ENCODE data around the gene ACOT4.
A peak's percentile ranks its signal among the peaks of the same experiment; 100 is the strongest.
"Not testable (repeated sequence)": the region's sequence is repeated elsewhere in the genome, so short reads cannot be mapped to it uniquely, and the experiment has no call there.

Gene ACOT4

GRCh38 chr14:73591690-73592449, at the start of gene ACOT4:
ACOT4 (plus strand) TSS chr14:73591873; CDS start chr14:73591960, 87 bp downstream.
- DNase-seq: no peak

DNA sequence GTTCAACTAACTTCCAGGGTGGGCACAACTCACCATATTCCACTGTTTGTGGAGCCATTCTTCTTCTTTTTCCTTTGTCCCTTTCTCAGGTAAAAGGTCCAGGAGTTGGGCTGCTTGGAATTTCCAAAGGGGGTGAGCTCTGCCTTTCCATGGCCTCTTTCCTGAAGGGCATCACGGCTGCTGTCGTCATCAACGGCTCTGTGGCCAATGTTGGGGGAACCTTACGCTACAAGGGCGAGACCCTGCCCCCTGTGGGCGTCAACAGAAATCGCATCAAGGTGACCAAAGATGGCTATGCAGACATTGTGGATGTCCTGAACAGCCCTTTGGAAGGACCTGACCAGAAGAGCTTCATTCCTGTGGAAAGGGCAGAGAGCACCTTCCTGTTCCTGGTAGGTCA, 48.7 kb upstream of the ACOT4 start:
- not testable (repeated sequence) for DNase-seq

GRCh38 chr14:73545353-73545752, 46.3 kb upstream of the ACOT4 start:
- not testable (repeated sequence) for DNase-seq

- DNase-seq: not testable (repeated sequence)
Observed at GRCh38 chr14:73549097-73549496, 42.6 kb upstream of the ACOT4 start.

- DNase-seq: not testable (repeated sequence)
Observed at GRCh38 chr14:73549889-73550524, 41.7 kb upstream of the ACOT4 start.

- no peak for DNase-seq
Observed at GRCh38 chr14:73553845-73554244, 37.8 kb upstream of the ACOT4 start.

DNA sequence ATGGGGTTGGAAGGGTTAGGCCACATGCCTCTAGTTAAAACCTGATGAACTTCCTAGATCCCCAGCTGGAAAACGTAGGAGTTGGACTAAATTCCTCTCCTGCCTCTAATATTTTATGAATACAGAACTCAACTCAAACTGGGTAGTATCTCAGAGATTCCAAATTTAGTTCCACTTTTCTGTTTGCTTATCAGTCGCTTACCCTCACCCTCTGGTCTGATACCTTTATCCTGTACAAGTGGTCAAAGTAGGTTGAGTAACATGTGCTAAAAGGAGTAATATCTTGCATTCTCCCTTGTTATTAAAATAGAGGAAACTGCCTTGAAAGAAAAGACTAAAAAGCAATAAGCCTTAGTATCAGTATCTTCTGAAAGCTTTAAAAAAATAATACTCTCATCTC, 34.5 kb upstream of the ACOT4 start:
- DNase-seq: not testable (repeated sequence)

DNA sequence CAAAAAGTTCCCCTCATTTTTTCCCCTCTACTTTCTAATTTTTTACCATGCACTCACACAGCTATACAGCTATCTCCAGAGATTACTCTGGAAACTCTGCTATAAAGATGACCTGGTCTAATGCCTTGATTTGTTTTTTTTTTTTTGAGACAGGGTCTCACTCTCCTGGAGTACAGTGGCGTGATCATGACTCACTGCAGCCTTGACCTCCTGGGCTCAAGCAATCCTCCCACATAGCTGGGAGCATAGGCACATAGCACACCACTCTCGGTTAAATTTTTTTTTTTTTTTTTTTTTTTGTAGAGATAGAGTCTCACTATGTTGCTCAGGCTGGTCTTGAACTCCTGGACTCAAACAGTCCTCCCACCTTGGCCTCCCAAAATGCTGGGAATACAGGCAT, 33.4 kb upstream of the ACOT4 start:
- DNase-seq: not testable (repeated sequence)

GRCh38 chr14:73562256-73562655, 29.4 kb upstream of the ACOT4 start:
- DNase-seq: not testable (repeated sequence)

DNA sequence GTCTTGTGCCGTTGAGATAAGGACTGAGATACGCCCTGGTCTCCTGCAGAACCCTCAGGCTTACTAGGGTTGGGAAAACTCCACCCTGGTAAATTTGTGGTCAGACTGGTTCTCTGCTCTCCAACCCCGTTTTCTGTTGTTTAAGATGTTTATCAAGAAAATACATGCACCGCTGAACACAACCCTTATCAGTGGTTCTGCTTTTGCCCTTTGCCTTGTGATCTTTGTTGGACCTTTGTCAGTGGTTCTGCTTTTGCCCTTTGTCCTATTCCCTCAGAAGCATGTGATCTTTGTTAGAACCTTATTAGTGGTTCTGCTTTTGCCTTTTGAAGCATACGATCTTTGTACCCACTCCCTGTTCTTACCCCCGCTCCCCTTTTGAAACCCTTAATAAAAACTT, 29.0 kb upstream of the ACOT4 start:
- DNase-seq: not testable (repeated sequence)

GRCh38 chr14:73566431-73566830, 25.2 kb upstream of the ACOT4 start:
- DNase-seq: not testable (repeated sequence)

- DNase-seq: not testable (repeated sequence)
Observed at GRCh38 chr14:73566935-73567334, 24.7 kb upstream of the ACOT4 start.

GRCh38 chr14:73567358-73567757, 24.3 kb upstream of the ACOT4 start:
- DNase-seq: no peak

DNA sequence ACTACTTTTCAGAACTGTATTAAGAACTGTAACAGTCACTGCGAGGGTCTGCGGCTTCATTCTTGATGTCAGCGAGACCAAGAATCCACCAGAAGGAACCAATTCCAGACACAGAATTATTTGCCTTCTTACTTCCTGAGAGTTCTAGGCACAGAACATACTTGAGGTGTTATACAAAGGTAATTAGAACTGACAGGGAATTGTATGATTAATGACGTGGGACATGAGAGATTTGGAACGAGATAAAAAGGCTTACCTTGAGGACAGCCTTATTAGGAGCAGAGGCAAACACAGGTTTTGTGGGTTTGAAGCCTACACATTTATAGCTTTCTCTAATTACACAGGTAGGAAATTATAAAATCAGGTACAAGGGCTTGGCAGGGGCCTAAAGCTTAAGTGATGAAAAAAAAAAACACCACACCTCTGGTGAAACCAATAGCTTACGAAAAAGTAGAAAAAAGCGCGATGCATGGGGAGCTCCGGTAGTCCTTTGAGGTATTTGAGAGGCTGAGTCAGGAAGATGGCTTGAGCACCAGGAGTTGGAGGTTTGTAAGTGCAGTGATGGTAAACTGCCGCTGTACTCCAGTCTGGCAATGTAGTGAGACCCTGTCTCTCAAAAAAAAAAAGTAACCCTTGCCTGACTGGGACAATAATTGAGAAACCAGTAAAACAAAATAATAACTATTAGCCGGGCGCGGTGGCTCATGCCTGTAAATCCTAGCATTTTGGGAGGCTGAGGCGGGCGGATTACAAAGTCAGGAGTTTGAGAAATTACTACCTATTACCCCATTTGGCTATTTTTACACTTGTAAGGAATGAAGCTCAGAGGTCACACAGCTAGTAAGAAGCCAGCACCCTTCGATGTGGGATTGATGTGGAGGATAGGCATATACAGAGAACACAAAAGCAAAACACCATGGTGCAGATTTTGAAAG, 23.5 kb upstream of the ACOT4 start:
- DNase-seq: peak in 1 of 2 experiments; percentile 44

- DNase-seq: not testable (repeated sequence)
Observed at GRCh38 chr14:73568886-73569184, 22.8 kb upstream of the ACOT4 start.

- peak; percentile 80 to 92 for DNase-seq
Observed at GRCh38 chr14:73569185-73569958, 22.3 kb upstream of the ACOT4 start, which contains the start of gene ACOT2. ACOT2 (plus strand) TSS chr14:73569213; CDS start chr14:73569241, 28 bp downstream.

- peak in 1 of 2 experiments; percentile 53 for DNase-seq
Observed at GRCh38 chr14:73570913-73571312, 20.8 kb upstream of the ACOT4 start.

DNA sequence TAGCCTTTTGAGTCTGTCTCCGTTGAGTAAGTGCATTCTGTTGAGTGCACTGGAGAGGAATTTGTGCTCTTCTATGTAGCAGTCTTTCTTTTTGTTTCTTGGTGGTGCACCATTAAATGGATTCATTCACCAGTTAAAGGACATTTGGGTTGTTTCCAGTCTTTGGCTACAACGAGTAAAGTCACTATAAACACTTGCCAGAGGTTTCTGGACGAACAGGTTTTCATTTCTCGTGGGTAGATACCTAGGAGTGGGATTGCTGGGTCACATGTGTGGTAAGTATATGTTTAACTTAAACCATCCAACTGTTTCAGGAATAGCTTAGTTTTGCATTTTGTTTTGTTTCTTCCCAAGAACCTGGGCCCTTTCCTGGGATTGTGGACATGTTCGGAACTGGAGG, 18.6 kb upstream of the ACOT4 start:
- DNase-seq: not testable (repeated sequence)

GRCh38 chr14:73573740-73574139, 17.9 kb upstream of the ACOT4 start:
- DNase-seq: not testable (repeated sequence)

GRCh38 chr14:73574251-73574650, 17.4 kb upstream of the ACOT4 start:
- not testable (repeated sequence) for DNase-seq

GRCh38 chr14:73576391-73576790, 15.3 kb upstream of the ACOT4 start:
- no peak for DNase-seq

GRCh38 chr14:73577214-73577613, 14.5 kb upstream of the ACOT4 start:
- not testable (repeated sequence) for DNase-seq
